GM12865 (cell line): Measurements from ENCODE around the gene LRRC2.
"Not testable (repeated sequence)": the region's sequence is repeated elsewhere in the genome, so short reads cannot be mapped to it uniquely, and the experiment has no call there.

Source experiments
- DNase-seq: peaks from one replicate; pipeline ENCODE4 v3.0.0; 2010; ENCODE audit warnings: low read depth
- H3K4me3 ChIP-seq: 2 replicates; pipeline ENCODE4 v1.5.1; 2011; ENCODE audit warnings: mild to moderate bottlenecking, low read depth, low read length, control low read depth
- TF ChIP-seq, protein P1 (sequence below): IDR thresholded peaks from 2 replicates; pipeline ENCODE4 v1.5.1; 2011; ENCODE audit warnings: low read length, control low read depth, low read depth, inconsistent platforms; ENCODE audit not compliant: insufficient read depth; ENCODE audit errors: missing control alignments

Gene LRRC2

DNA sequence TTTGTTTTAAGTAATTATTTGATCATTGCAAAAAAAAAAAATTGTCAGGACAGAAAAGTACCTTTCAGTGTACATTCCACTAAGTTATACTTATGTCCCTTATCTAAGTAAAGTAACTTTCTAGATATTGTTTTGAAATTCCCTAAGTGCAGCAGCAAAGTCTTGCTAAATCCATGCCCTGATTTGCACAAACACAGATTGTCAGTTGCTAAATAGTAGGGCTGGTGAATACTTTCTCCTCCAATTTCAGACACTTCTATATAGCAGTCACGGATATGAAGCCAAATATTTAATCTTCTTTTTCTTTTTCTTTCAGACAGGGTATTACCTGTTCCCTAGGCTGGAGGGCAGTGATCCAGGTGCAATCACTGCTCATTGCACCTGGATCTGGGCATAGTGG, 12.9 kb downstream of the LRRC2 start:
- TF ChIP-seq, protein P1, sequence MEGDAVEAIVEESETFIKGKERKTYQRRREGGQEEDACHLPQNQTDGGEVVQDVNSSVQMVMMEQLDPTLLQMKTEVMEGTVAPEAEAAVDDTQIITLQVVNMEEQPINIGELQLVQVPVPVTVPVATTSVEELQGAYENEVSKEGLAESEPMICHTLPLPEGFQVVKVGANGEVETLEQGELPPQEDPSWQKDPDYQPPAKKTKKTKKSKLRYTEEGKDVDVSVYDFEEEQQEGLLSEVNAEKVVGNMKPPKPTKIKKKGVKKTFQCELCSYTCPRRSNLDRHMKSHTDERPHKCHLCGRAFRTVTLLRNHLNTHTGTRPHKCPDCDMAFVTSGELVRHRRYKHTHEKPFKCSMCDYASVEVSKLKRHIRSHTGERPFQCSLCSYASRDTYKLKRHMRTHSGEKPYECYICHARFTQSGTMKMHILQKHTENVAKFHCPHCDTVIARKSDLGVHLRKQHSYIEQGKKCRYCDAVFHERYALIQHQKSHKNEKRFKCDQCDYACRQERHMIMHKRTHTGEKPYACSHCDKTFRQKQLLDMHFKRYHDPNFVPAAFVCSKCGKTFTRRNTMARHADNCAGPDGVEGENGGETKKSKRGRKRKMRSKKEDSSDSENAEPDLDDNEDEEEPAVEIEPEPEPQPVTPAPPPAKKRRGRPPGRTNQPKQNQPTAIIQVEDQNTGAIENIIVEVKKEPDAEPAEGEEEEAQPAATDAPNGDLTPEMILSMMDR, result no peak
- no peak for DNase-seq
- H3K4me3 ChIP-seq, result no peak overlapping the region

DNA sequence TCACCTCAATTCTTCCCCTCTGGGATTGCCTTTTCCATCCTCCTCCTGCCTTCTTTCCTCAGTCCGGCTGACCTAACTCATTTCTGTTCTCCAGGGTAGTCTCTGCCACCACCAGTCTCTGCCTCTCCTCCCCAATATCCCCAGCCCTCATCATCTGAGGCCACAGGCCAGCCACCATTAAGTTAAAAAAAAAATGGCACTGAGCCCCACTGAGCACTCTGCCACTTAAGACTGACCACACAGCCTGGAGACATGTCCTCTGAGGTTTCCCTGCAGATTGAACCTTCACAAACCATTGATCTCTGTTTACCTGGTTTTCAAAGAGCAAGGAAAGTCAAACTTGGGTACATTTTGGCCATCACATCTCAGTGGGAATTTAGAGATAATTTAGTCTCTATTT, 13.6 kb downstream of the LRRC2 start:
- TF ChIP-seq, protein P1, result no peak
- DNase-seq, result no peak
- H3K4me3 ChIP-seq, result no peak overlapping the region

DNA sequence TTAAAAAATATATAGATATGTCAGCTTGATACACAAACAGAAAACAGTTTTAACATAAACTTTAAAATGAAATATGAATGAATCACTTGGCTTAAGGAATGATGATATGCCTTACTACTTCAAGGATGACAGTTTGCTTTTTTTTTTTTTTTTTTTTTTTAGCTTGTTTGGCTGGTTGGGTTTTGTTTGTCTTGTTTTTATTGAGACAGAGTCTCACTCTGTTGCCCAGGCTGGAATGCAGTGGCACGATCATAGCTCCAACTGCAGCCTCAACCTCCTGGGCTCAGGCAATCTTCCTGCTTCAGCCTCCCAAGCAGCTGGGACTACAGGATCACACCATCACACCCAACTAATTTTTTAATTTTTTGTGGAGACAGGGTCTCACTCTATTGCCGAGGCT, 14.5 kb downstream of the LRRC2 start:
- TF ChIP-seq, protein P1, result no peak
- no peak for DNase-seq
- no peak overlapping the region for H3K4me3 ChIP-seq

DNA sequence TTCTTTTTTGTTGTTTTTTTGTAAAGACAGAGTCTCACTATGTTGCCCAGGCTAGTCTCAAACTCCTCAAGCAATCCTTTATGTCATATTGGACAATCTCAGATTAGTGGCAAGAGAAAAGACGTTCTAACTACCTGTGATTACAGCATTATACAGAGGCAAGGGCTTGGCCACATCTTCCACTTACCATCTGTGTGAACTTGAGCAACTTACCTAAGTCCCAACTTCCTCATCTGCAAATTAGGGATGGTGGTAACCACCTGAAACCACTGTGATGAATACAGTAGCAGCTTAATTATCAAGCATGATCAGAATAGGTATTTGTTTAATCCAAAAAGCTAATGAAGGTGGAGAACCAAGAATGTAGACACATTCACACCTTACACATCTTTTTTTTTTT, 16.1 kb downstream of the LRRC2 start:
- no peak overlapping the region for H3K4me3 ChIP-seq
- no peak for DNase-seq
- TF ChIP-seq, protein P1, result no peak

DNA sequence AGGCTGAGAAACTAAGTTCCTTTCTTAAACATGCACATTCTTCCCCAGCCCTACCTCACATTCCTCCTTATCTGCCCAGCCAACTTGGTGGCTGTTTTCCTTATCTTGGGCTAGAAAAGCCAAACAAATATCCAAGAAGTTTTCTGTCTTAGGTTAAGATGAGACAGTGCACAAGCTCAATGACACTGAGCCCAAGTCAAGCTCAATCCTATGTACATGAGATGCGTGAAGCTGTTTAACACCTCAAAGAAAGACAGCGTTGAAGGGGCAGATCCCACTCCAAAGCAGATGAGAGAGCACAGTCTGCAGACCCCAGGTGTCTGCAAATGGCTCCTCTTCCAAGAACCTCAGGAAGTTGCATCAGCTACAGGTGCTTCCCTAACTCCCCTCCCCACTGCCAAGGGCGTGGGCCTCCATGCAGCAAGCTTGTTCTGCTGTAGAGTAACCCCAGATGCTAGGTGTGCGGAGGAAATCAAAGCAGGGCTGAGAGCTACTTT, 16.6 kb downstream of the LRRC2 start:
- no peak overlapping the region for H3K4me3 ChIP-seq

DNA sequence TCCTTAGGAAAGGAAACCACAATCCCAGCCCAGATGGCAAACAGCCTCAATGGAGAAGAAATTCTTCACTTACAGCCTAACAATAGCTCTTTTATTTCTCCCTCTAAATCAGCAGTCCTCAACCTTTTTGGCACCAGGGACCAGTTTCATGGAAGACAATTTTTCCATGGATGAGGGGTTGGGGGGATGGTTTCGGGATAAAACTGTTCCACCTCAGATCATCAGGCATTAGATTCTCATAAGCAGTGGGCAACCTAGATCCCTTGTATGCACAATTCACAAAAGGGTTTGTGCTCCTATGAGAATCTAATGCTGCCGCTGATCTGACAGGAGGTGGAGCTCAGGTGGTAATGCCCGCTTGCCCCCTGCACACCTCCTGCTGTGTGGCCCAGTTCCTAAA, 17.5 kb downstream of the LRRC2 start:
- not testable (repeated sequence) for DNase-seq, H3K4me3 ChIP-seq

More for the DNA sequence above, 16.6 kb downstream of the LRRC2 start:
- TF ChIP-seq, protein P1, result no peak
- DNase-seq, result no peak

DNA sequence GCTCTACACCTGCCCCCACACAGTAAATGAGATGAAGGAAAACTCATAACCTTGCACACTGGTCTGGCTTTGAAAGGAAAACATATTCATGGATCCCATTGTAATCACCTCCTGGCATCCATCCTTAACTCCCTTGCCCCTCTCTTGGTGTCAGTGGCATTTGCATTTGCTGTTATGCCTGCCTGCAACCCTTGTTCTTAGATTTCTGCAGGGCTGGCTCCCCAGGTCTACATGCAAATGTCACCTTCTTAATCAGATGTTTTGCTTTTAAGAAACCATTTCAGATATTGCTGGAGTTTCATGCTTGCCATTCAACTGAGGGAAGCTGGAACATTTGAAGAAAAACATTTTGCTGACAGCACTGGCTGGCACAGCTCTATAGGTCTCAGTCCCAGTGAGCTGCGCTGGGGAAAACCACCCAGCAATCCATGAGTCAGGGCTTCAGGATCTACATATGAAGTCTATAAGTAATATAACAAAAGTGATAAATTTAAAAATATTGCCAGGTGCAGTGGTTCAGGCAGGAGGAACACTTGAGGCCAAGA, 19.1 kb downstream of the LRRC2 start:
- DNase-seq, result no peak
- TF ChIP-seq, protein P1, result no peak
- H3K4me3 ChIP-seq, result no peak overlapping the region
